ENCODE results near the gene TMEM237.
A peak's percentile ranks its signal among the peaks of the same experiment; 100 is the strongest.

TMEM237 gene

GRCh38 chr2:201642579-201643215 is 606 bp downstream of the TMEM237 start:
- DNase-seq (ENCODE audit: low read depth): peak; percentile 76
- TF ChIP-seq CTCF (conservative IDR thresholded peaks at IDR 0.05; ENCODE audit: low read depth, low read length): no peak
- H3K4me3 ChIP-seq (ENCODE audit: low read depth, low read length): peak overlapping the region; percentile 75

GRCh38 chr2:201642086-201642578 is 1.2 kb downstream of the TMEM237 start:
- peak overlapping the region; percentile 75 for H3K4me3 ChIP-seq (ENCODE audit: low read depth, low read length)
- DNase-seq (ENCODE audit: low read depth): no peak

GRCh38 chr2:201639205-201639604 is 4.1 kb downstream of the TMEM237 start:
- no peak for TF ChIP-seq CTCF (conservative IDR thresholded peaks at IDR 0.05; ENCODE audit: low read depth, low read length)
- no peak for DNase-seq (ENCODE audit: low read depth)
- no peak overlapping the region for H3K4me3 ChIP-seq (ENCODE audit: low read depth, low read length)

More at GRCh38 chr2:201642086-201642578, 1.2 kb downstream of the TMEM237 start:
- no peak for TF ChIP-seq CTCF (conservative IDR thresholded peaks at IDR 0.05; ENCODE audit: low read depth, low read length)

DNA sequence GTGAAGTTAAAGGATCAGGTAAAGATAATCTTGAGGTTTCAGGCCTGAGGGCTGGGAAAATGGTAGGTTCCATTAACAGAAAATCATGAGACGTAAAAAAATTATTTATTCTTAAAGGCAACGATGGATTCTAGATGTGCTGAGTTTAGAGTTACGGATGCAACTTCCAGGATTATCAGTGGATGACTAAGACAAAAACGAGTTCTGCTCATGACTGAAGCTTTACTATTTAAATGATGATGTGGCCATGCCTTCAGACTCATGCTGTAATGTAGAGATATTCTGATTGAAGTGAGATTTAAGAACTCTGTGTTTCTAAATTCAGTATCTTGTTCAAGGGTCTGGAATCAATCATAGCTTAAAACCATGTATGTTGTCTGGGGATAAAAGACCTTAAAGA is 5.0 kb downstream of the TMEM237 start:
- DNase-seq (ENCODE audit: low read depth): no peak
- no peak overlapping the region for H3K4me3 ChIP-seq (ENCODE audit: low read depth, low read length)
- no peak for TF ChIP-seq CTCF (conservative IDR thresholded peaks at IDR 0.05; ENCODE audit: low read depth, low read length)

DNA sequence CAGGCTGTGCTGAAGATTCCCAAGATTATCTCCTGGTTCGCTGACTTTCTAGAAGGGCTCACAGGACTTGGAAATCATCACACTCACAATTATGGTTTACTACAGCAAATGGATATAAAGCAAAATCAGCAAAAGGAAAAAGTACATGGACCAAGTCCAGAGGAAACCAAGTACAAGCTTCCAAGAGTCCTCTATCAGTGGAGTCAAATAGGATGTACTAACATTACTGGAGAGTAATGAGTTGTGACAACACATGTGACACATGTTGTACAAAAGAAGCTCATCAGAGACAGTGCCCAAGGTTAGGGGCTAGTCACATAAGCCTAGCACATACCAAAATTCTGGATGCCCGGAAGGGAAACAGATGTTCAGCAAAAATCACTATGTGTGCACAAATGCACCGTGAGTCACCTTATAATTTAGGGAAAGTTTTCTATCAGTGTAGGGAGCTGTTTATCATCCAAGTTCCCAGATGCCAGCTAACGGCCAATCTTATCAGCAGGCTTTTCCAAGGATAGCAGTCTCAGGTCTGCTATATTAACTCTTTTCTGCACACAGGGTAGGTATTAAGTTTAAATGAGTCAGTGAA is 9.5 kb downstream of the TMEM237 start:
- no peak for TF ChIP-seq CTCF (conservative IDR thresholded peaks at IDR 0.05; ENCODE audit: low read depth, low read length)
- H3K4me3 ChIP-seq (ENCODE audit: low read depth, low read length): no peak overlapping the region
- DNase-seq (ENCODE audit: low read depth): no peak

- H3K4me3 ChIP-seq (ENCODE audit: low read depth, low read length): no peak overlapping the region
- no peak for DNase-seq (ENCODE audit: low read depth)
- no peak for TF ChIP-seq CTCF (conservative IDR thresholded peaks at IDR 0.05; ENCODE audit: low read depth, low read length)
Observed at GRCh38 chr2:201631041-201631440, 12.3 kb downstream of the TMEM237 start.

- H3K4me3 ChIP-seq (ENCODE audit: low read depth, low read length): no peak overlapping the region
- no peak for TF ChIP-seq CTCF (conservative IDR thresholded peaks at IDR 0.05; ENCODE audit: low read depth, low read length)
- DNase-seq (ENCODE audit: low read depth): no peak
Observed at GRCh38 chr2:201630577-201630976, 12.7 kb downstream of the TMEM237 start.

Data from choroid plexus epithelial cell (primary cell).